Right atrium auricular region (tissue), 2 donors: ENCODE measurements around the gene EMC9. TPM values are rescaled to one million over a fixed set of nuclear protein-coding genes. Genes with fewer than 3 reads are reported as not detected.

Experiments
- DNase-seq: peaks from one replicate; pipeline ENCODE4 v3.0.0-alpha.2; 2019; ENCODE audit warnings: low spot score
- H3K27ac ChIP-seq, 2 donors: fragments of 200-600 bp; sonication (generic); 1 replicate in 1 of 2; 2 replicates in 1 of 2; pipeline ENCODE4 v1.5.1; 2016 to 2019
- H3K27me3 ChIP-seq, 2 donors: fragments of 200-600 bp; sonication (generic); one replicate each; pipeline versions ENCODE4 v1.5.1 to v1.6.0; 2017 to 2019
- H3K36me3 ChIP-seq: fragments of 200-600 bp; sonication (generic); one replicate; pipeline ENCODE4 v1.5.1; 2016
- H3K4me1 ChIP-seq, 2 donors: fragments of 200-600 bp; sonication (generic); one replicate each; pipeline versions ENCODE4 v1.5.1 to v1.6.0; 2017 to 2019
- H3K4me3 ChIP-seq, 2 donors: fragments of 200-600 bp; sonication (generic); 1 replicate in 1 of 2; 2 replicates in 1 of 2; pipeline ENCODE4 v1.5.1; 2017 to 2019; ENCODE audit warnings: mild to moderate bottlenecking in 1 of 2, moderate library complexity in 1 of 2
- H3K9me3 ChIP-seq, 2 donors: fragments of 200-600 bp; sonication (generic); one replicate each; pipeline ENCODE4 v1.5.1; 2019
- CTCF ChIP-seq, 2 donors: fragments of 200-600 bp; sonication (generic); IDR thresholded peaks; one replicate each; pipeline ENCODE4 v1.5.1; 2019; ENCODE audit warnings: antibody characterized with exemption in 2 of 2
- total RNA-seq, 2 donors: library from RNA; depleted of rRNA; stranded (reverse); fragments of >200 nt; gene quantifications; one replicate each; pipeline ENCODE4 v1.1.0, GENCODE V29; 2016

Gene EMC9
- total RNA-seq, 2 donors from 2014 or later, result 9.9 to 16.8 TPM

GRCh38 chr14:24156840-24157239 is 15.4 kb upstream of the EMC9 start:
- H3K27ac ChIP-seq, result no peak overlapping the region
- no peak for DNase-seq
- no peak for TF ChIP-seq CTCF (IDR thresholded peaks at IDR 0.05)
- H3K4me3 ChIP-seq, result no peak overlapping the region
- H3K9me3 ChIP-seq, result no peaks in the 10 kb centered on the region
- no peaks in the 10 kb centered on the region for H3K27me3 ChIP-seq
- H3K36me3 ChIP-seq, result peaks cover 70% of the 10 kb centered on the region
- H3K4me1 ChIP-seq, result peaks cover 0 to 8% of the 10 kb centered on the region in 2 donors

GRCh38 chr14:24155100-24155499 is 13.7 kb upstream of the EMC9 start:
- no peak for TF ChIP-seq CTCF (IDR thresholded peaks at IDR 0.05)
- Histone ChIP-seq H3K9me3 (no peaks in the 10 kb centered on the region), H3K27me3 (no peaks in the 10 kb centered on the region), H3K4me3 (no peak overlapping the region), H3K36me3 (peaks cover 82% of the 10 kb centered on the region), H3K4me1 (no peaks in the 10 kb centered on the region), H3K27ac (no peak overlapping the region)
- no peak for DNase-seq

- Histone ChIP-seq H3K4me3 (no peak overlapping the region), H3K27ac (no peak overlapping the region), H3K4me1 (peaks cover 0 to 18% of the 10 kb centered on the region in 2 donors), H3K36me3 (peaks cover 69% of the 10 kb centered on the region), H3K9me3 (no peaks in the 10 kb centered on the region), H3K27me3 (no peaks in the 10 kb centered on the region)
- no peak for TF ChIP-seq CTCF (IDR thresholded peaks at IDR 0.05)
- DNase-seq, result no peak
Measured at GRCh38 chr14:24151404-24152080, 10.2 kb upstream of the EMC9 start.

- H3K27ac ChIP-seq, result no peak overlapping the region
- no peak for TF ChIP-seq CTCF (IDR thresholded peaks at IDR 0.05)
- no peaks in the 10 kb centered on the region for H3K9me3 ChIP-seq
- H3K27me3 ChIP-seq, result no peaks in the 10 kb centered on the region
- peaks cover 64% of the 10 kb centered on the region for H3K36me3 ChIP-seq
- H3K4me1 ChIP-seq, result peaks cover 0 to 22% of the 10 kb centered on the region in 2 donors
- no peak for DNase-seq
- H3K4me3 ChIP-seq, result no peak overlapping the region
Measured at GRCh38 chr14:24150993-24151392, 9.6 kb upstream of the EMC9 start.

GRCh38 chr14:24150567-24150966 is 9.2 kb upstream of the EMC9 start:
- TF ChIP-seq CTCF (IDR thresholded peaks at IDR 0.05), result no peak
- no peak overlapping the region for H3K27ac ChIP-seq
- no peaks in the 10 kb centered on the region for H3K9me3 ChIP-seq
- no peaks in the 10 kb centered on the region for H3K27me3 ChIP-seq
- H3K4me1 ChIP-seq, result peaks cover 0 to 26% of the 10 kb centered on the region in 2 donors
- no peak overlapping the region for H3K4me3 ChIP-seq
- H3K36me3 ChIP-seq, result peaks cover 59% of the 10 kb centered on the region
- DNase-seq, result no peak

- Histone ChIP-seq H3K4me3 (no peak overlapping the region), H3K27ac (no peak overlapping the region), H3K9me3 (no peaks in the 10 kb centered on the region), H3K27me3 (no peaks in the 10 kb centered on the region), H3K4me1 (peaks cover 0 to 30% of the 10 kb centered on the region in 2 donors), H3K36me3 (peaks cover 54% of the 10 kb centered on the region)
- DNase-seq, result no peak
- no peak for TF ChIP-seq CTCF (IDR thresholded peaks at IDR 0.05)
Measured at GRCh38 chr14:24150061-24150460, 8.7 kb upstream of the EMC9 start.
